GM12878 (cell line): Measurements from ENCODE around the gene FBRSL1. TPM values are rescaled to one million over a fixed set of nuclear protein-coding genes. Genes with fewer than 3 reads are reported as not detected.

Experiments used
- ATAC-seq: fragments of 200-7000 bp; cut with Tn5 transposase; 3 replicates; pipeline ENCODE4 v1.9.1; 2020; ENCODE audit warnings: mild to moderate bottlenecking, moderate library complexity
- BruUV-seq: library from RNA; stranded (reverse); fragments of 400-500 nt; replicated peaks from 2 replicates; lab custom pipeline; 2021; lab: Mats Ljungman, UMichigan
- CTCF ChIA-PET: fragments of 300-600 bp; sonication (Branson Sonifier 250); formaldehyde crosslinking; extraction: SDS; loops from one replicate; lab custom pipeline; 2021; ENCODE audit warnings: inconsistent platforms; lab: Yijun Ruan, JAX
- POLR2A ChIA-PET: fragments of 350-600 bp; formaldehyde crosslinking; extraction: SDS; loops from one replicate; lab custom pipeline; 2021; ENCODE audit warnings: inconsistent platforms; lab: Charles Lee
- RAD21 ChIA-PET: fragments of 300-600 bp; sonication (Branson Sonifier 250); formaldehyde crosslinking; loops from one replicate; lab custom pipeline; 2023; ENCODE audit warnings: antibody characterized with exemption; ENCODE audit not compliant: unreplicated experiment; lab: Charles Lee
- SMC1A ChIA-PET: fragments of 300-600 bp; sonication (Branson Sonifier 250); formaldehyde crosslinking; loops from one replicate; lab custom pipeline; 2023; ENCODE audit not compliant: unreplicated experiment, uncharacterized antibody; lab: Charles Lee
- DNase-seq: peaks from one replicate; pipeline ENCODE4 v3.0.0-alpha.2; 2011; ENCODE audit warnings: low read depth, low spot score
- FAIRE-seq: peaks from 3 replicates; lab custom pipeline; 2011; peaks lifted over from hg19 to GRCh38; lab: Jason Lieb, UNC
- H2AFZ ChIP-seq: 2 replicates; pipeline ENCODE4 v1.6.0; 2011; ENCODE audit warnings: low read depth, low read length, control low read depth; ENCODE audit not compliant: control insufficient read depth
- H3K27ac ChIP-seq: 2 replicates; pipeline ENCODE4 v1.5.1; 2011; ENCODE audit warnings: control low read depth; ENCODE audit not compliant: control insufficient read depth, insufficient read depth
- H3K27me3 ChIP-seq, 2 experiments: replicated peaks in 1 of 2; 2 replicates each; pipeline versions ENCODE4 v1.6.0 to v1.6.1; 2011; ENCODE audit warnings: low read length in 1 of 2; ENCODE audit not compliant: control insufficient read depth in 2 of 2, insufficient read depth in 2 of 2
- H3K36me3 ChIP-seq, 2 experiments: 2 replicates each; pipeline ENCODE4 v1.5.1; 2011; ENCODE audit warnings: low read length in 1 of 2; ENCODE audit not compliant: control insufficient read depth in 2 of 2, insufficient read depth in 2 of 2
- H3K4me1 ChIP-seq: 2 replicates; pipeline ENCODE4 v1.6.1; 2011; ENCODE audit warnings: mild to moderate bottlenecking, low read length, moderate library complexity, mixed read lengths; ENCODE audit not compliant: control insufficient read depth, insufficient read depth
- H3K4me2 ChIP-seq: 2 replicates; pipeline ENCODE4 v1.6.0; 2011; ENCODE audit warnings: control low read depth; ENCODE audit not compliant: control insufficient read depth, insufficient read depth
- H3K4me3 ChIP-seq: fragments of 200-600 bp; sonication (generic); 2 replicates; pipeline ENCODE4 v1.5.1; 2016
- H3K79me2 ChIP-seq: 2 replicates; pipeline ENCODE4 v1.6.0; 2011; ENCODE audit warnings: low read length; ENCODE audit not compliant: control insufficient read depth, insufficient read depth
- H3K9ac ChIP-seq: 2 replicates; pipeline ENCODE4 v1.8.0; 2011; ENCODE audit warnings: low read length, control low read depth, mixed read lengths; ENCODE audit not compliant: control insufficient read depth, insufficient read depth
- H3K9me3 ChIP-seq: replicated peaks from 3 replicates; pipeline ENCODE4 v1.5.1; 2011; ENCODE audit warnings: mild to moderate bottlenecking, low read length; ENCODE audit not compliant: control insufficient read depth, insufficient read depth
- H4K20me1 ChIP-seq: 2 replicates; pipeline ENCODE4 v1.6.0; 2011; ENCODE audit not compliant: control insufficient read depth, insufficient read depth
- BHLHE40 ChIP-seq, 2 experiments: fragments of 450-650 bp in 1 of 2; IDR thresholded peaks; 2 replicates each; pipeline ENCODE4 v1.6.1; 2011 to 2017; ENCODE audit warnings: low read depth in 2 of 2, borderline replicate concordance in 1 of 2, improper control_type of control experiment in 1 of 2, low read length in 1 of 2, mild to moderate bottlenecking in 1 of 2
- CEBPZ ChIP-seq: fragments of 150-350 bp; IDR thresholded peaks from 2 replicates; pipeline ENCODE4 v1.6.1; 2016; ENCODE audit warnings: low read depth, low read length
- JUNB ChIP-seq: IDR thresholded peaks from 2 replicates; pipeline ENCODE4 v1.6.1; 2016; ENCODE audit warnings: antibody characterized with exemption, mild to moderate bottlenecking
- KLF5 ChIP-seq: fragments of 450-650 bp; IDR thresholded peaks from 2 replicates; pipeline ENCODE4 v1.6.1; 2014; ENCODE audit warnings: mild to moderate bottlenecking; ENCODE audit not compliant: partially characterized antibody
- LARP7 ChIP-seq: fragments of 450-650 bp; IDR thresholded peaks from 2 replicates; pipeline ENCODE4 v1.6.1; 2017; ENCODE audit warnings: mild to moderate bottlenecking
- MTA2 ChIP-seq: fragments of 450-650 bp; IDR thresholded peaks from 2 replicates; pipeline ENCODE4 v1.6.1; 2016; ENCODE audit warnings: low read depth, mild to moderate bottlenecking, moderate library complexity
- POU2F2 ChIP-seq: IDR thresholded peaks from 3 replicates; pipeline ENCODE4 v1.6.1; 2011; ENCODE audit warnings: low read depth, mild to moderate bottlenecking, low read length, borderline replicate concordance
- ZNF24 ChIP-seq: fragments of 450-650 bp; IDR thresholded peaks from 2 replicates; pipeline ENCODE4 v1.6.1; 2017; ENCODE audit warnings: antibody characterized with exemption, mild to moderate bottlenecking
- ZNF274 ChIP-seq: IDR thresholded peaks from one replicate; pipeline ENCODE4 v1.8.0; 2011; ENCODE audit not compliant: insufficient read length, insufficient read depth
- WGBS: methylation state at CpG from one replicate; pipeline ENCODE4 v1.1.6; 2016; ENCODE audit warnings: low lambda C conversion rate; ENCODE audit not compliant: insufficient replicate concordance, insufficient coverage; ENCODE audit errors: missing lambda C conversion rate; 5-methylcytosine and 5-hydroxymethylcytosine counted together
- in situ Hi-C: fragments of 300-500 bp; cut with MboI; formaldehyde crosslinking; loops from 9 replicates; pipeline ENCODE4 v1.14.3; 2018; ENCODE audit warnings: mixed read lengths
- intact Hi-C: fragments of 100-400 bp; cut with micrococcal nuclease; formaldehyde crosslinking; loops from one replicate; pipeline ENCODE4 v1.14.2; 2022; ENCODE audit not compliant: unreplicated experiment
- polyA plus RNA-seq, 11 experiments: library from polyadenylated mRNA; depleted of rRNA in 4 of 11; unstranded in 6 of 11; stranded (reverse) in 5 of 11; fragments of >200 nt; fragmentation: Nextera tagmentation in 4 of 11; fragmentation: Illumina TruSeq in 1 of 11; extraction: Ambion mirVana in 4 of 11; extraction: Trizol in 1 of 11; gene quantifications; 1 replicate in 1 of 11; 2 replicates in 10 of 11; pipeline versions ENCODE4 v1.2.1 to v1.2.3, GENCODE V29; 2011 to 2016; ENCODE audit warnings: inconsistent platforms in 2 of 11, missing spikeins in 2 of 11, low read depth in 1 of 11
- total RNA-seq, 4 experiments: library from RNA; depleted of rRNA in 3 of 4; stranded (reverse); fragments of >200 nt in 3 of 4; fragmentation: Illumina TruSeq in 1 of 4; extraction: Trizol in 1 of 4; gene quantifications; 2 replicates each; pipeline versions ENCODE4 v1.2.1 to v1.2.3, GENCODE V29; 2013 to 2021

The FBRSL1 gene
- total and polyA plus RNA-seq, 10 of the 15 experiments (the other 5 are each of a cell fraction or from before 2014, with no cell fraction given) = 0.19 to 55.1 (median 4.1) TPM

GRCh38 chr12:132479938-132480622 lies 9.9 kb upstream of the FBRSL1 start:
- intact Hi-C loops = no loop called here
- FAIRE-seq (no peak), ATAC-seq (no peak), DNase-seq (no peak)
- Histone ChIP-seq H3K36me3 (no peaks in the 10 kb centered on the region), H3K27ac (no peak overlapping the region), H3K4me2 (no peak overlapping the region), H3K27me3 (no peaks in the 10 kb centered on the region), H3K4me1 (peaks cover 8% of the 10 kb centered on the region), H3K9ac (no peak overlapping the region), H2AFZ (no peak overlapping the region), H3K9me3 (no peaks in the 10 kb centered on the region), H3K4me3 (no peak overlapping the region), H4K20me1 (no peaks in the 10 kb centered on the region), H3K79me2 (no peaks in the 10 kb centered on the region)
- ChIA-PET POLR2A (no interaction called here), RAD21 (no interaction called here), SMC1A (no interaction called here), CTCF (interaction anchor here (1.5 kb wide), 1 partner anchor 11 kb away, joined by 4 read pairs; no protein-coding TSS in a partner anchor)
- no TSS peak for BruUV-seq
- TF ChIP-seq BHLHE40 (IDR thresholded peaks at IDR 0.05; ENCODE audit: borderline replicate concordance in 1 of 2, low read depth in 2 of 2, low read length in 1 of 2) (no peak), CEBPZ (no peak), ZNF274 (no peak), POU2F2 (no peak), LARP7 (no peak), KLF5 (no peak), ZNF24 (no peak), MTA2 (no peak), JUNB (no peak)
- in situ Hi-C loops = no loop called here
- 83% methylated on average over 38 of the region's 38 CpGs for WGBS
